ENCODE results near the gene SRSF1. TPM values are rescaled to one million over a fixed set of nuclear protein-coding genes. Genes with fewer than 3 reads are reported as not detected.

Gene SRSF1
- total and polyA plus RNA-seq, 7 donors: 61.2 to 141 (median 98.8) TPM

- no peaks in the 10 kb centered on the region for H3K36me3 ChIP-seq (ENCODE audit: insufficient read depth in 1 of 2, low read depth in 1 of 2)
- intact Hi-C loops (cut with DNase I): no loop called here
- no peak overlapping the region for H3K4me3 ChIP-seq
- WGBS, 3 donors: 38 to 39% (median 39%) methylated on average over 1 of the region's 1 CpG
- DNase-seq (no peak), ATAC-seq (no peak)
- H3K27me3 ChIP-seq (ENCODE audit: insufficient read depth in 3 of 3, low read length in 2 of 3): no peaks in the 10 kb centered on the region
- no peak overlapping the region for H3K27ac ChIP-seq
- no peaks in the 10 kb centered on the region for H3K9me3 ChIP-seq
- H3K4me1 ChIP-seq: no peaks in the 10 kb centered on the region
- no peak for TF ChIP-seq CTCF (IDR thresholded peaks at IDR 0.05)
Observed at GRCh38 chr17:58052407-58052806, 45.4 kb upstream of the SRSF1 start.

- Histone ChIP-seq H3K9me3 (no peaks in the 10 kb centered on the region), H3K36me3 (ENCODE audit: insufficient read depth in 1 of 2, low read depth in 1 of 2) (no peaks in the 10 kb centered on the region), H3K27me3 (ENCODE audit: insufficient read depth in 3 of 3, low read length in 2 of 3) (no peaks in the 10 kb centered on the region), H3K4me3 (no peak overlapping the region), H3K27ac (no peak overlapping the region), H3K4me1 (no peaks in the 10 kb centered on the region)
- 88 to 95% (median 93%) methylated on average over 1 of the region's 1 CpG for WGBS, 3 donors
- DNase-seq: no peak
- no peak for TF ChIP-seq CTCF (IDR thresholded peaks at IDR 0.05)
- intact Hi-C loops (cut with DNase I): no loop called here
- ATAC-seq: no peak
Observed at GRCh38 chr17:58051468-58051867, 44.4 kb upstream of the SRSF1 start.

GRCh38 chr17:58050966-58051365 lies 43.9 kb upstream of the SRSF1 start:
- no peaks in the 10 kb centered on the region for H3K36me3 ChIP-seq (ENCODE audit: insufficient read depth in 1 of 2, low read depth in 1 of 2)
- H3K27me3 ChIP-seq (ENCODE audit: insufficient read depth in 3 of 3, low read length in 2 of 3): no peaks in the 10 kb centered on the region
- TF ChIP-seq CTCF (IDR thresholded peaks at IDR 0.05): no peak
- ATAC-seq: no peak
- H3K4me3 ChIP-seq: no peak overlapping the region
- no peak for DNase-seq
- intact Hi-C loops (cut with DNase I): no loop called here
- no peaks in the 10 kb centered on the region for H3K4me1 ChIP-seq
- H3K9me3 ChIP-seq: no peaks in the 10 kb centered on the region
- no peak overlapping the region for H3K27ac ChIP-seq
- 84 to 90% (median 89%) methylated on average over 2 of the region's 2 CpGs for WGBS, 3 donors

GRCh38 chr17:58049533-58049932 lies 42.5 kb upstream of the SRSF1 start:
- no peaks in the 10 kb centered on the region for H3K4me1 ChIP-seq
- ATAC-seq (no peak), DNase-seq (no peak)
- 89 to 96% (median 92%) methylated on average over 4 of the region's 4 CpGs for WGBS, 3 donors
- no peaks in the 10 kb centered on the region for H3K9me3 ChIP-seq
- no peak overlapping the region for H3K4me3 ChIP-seq
- no peaks in the 10 kb centered on the region for H3K36me3 ChIP-seq (ENCODE audit: insufficient read depth in 1 of 2, low read depth in 1 of 2)
- H3K27ac ChIP-seq: no peak overlapping the region
- no peaks in the 10 kb centered on the region for H3K27me3 ChIP-seq (ENCODE audit: insufficient read depth in 3 of 3, low read length in 2 of 3)
- intact Hi-C loops (cut with DNase I): no loop called here
- no peak for TF ChIP-seq CTCF (IDR thresholded peaks at IDR 0.05)

- no peak for TF ChIP-seq CTCF (IDR thresholded peaks at IDR 0.05)
- H3K27ac ChIP-seq: no peak overlapping the region
- WGBS, 3 donors: 59% methylated on average over 4 of the region's 4 CpGs
- H3K4me1 ChIP-seq: no peaks in the 10 kb centered on the region
- no peak for DNase-seq
- no peaks in the 10 kb centered on the region for H3K9me3 ChIP-seq
- intact Hi-C loops (cut with DNase I): no loop called here
- no peak overlapping the region for H3K4me3 ChIP-seq
- H3K27me3 ChIP-seq (ENCODE audit: insufficient read depth in 3 of 3, low read length in 2 of 3): peaks cover 0 to 5% (median 2%) of the 10 kb centered on the region in 3 donors
- H3K36me3 ChIP-seq (ENCODE audit: insufficient read depth in 1 of 2, low read depth in 1 of 2): no peaks in the 10 kb centered on the region
- ATAC-seq: no peak
Observed at GRCh38 chr17:58047376-58048150, 40.5 kb upstream of the SRSF1 start.
